HepG2 (cell line): Measurements from ENCODE around the gene VAC14. TPM values are rescaled to one million over a fixed set of nuclear protein-coding genes. Genes with fewer than 3 reads are reported as not detected.

ENCODE experiments used
- BORCS8-MEF2B ChIP-seq: sonication (generic); formaldehyde crosslinking; IDR thresholded peaks from 2 replicates; pipeline ENCODE4 v1.8.0; 2022; ENCODE audit warnings: mild to moderate bottlenecking, missing genetic modification reagents
- EED ChIP-seq: sonication (generic); formaldehyde crosslinking; IDR thresholded peaks from 2 replicates; pipeline ENCODE4 v1.5.0; 2020; ENCODE audit warnings: mild to moderate bottlenecking, missing genetic modification reagents
- MAFG ChIP-seq: sonication (generic); formaldehyde crosslinking; IDR thresholded peaks from 2 replicates; pipeline ENCODE4 v1.5.1; 2020; ENCODE audit warnings: mild to moderate bottlenecking, missing genetic modification reagents
- MIER2 ChIP-seq: IDR thresholded peaks from 2 replicates; pipeline ENCODE4 v1.6.1; 2016; ENCODE audit warnings: missing biosample characterization, missing genetic modification reagents
- NFE2 ChIP-seq: sonication (generic); formaldehyde crosslinking; IDR thresholded peaks from 2 replicates; pipeline ENCODE4 v1.4.0; 2020; ENCODE audit warnings: missing genetic modification reagents
- RFXAP ChIP-seq: sonication (generic); formaldehyde crosslinking; IDR thresholded peaks from 2 replicates; pipeline ENCODE4 v1.4.0; 2020; ENCODE audit warnings: missing genetic modification reagents, borderline replicate concordance
- TARDBP ChIP-seq: sonication (generic); formaldehyde crosslinking; IDR thresholded peaks from 2 replicates; pipeline ENCODE4 v1.8.0; 2022; ENCODE audit warnings: mild to moderate bottlenecking, missing genetic modification reagents
- ZC3H4 ChIP-seq: sonication (generic); formaldehyde crosslinking; IDR thresholded peaks from 2 replicates; pipeline ENCODE4 v1.4.0; 2020; ENCODE audit warnings: missing genetic modification reagents, borderline replicate concordance
- ZNF251 ChIP-seq: sonication (generic); formaldehyde crosslinking; IDR thresholded peaks from 2 replicates; pipeline ENCODE4 v1.9.0; 2021; ENCODE audit warnings: mild to moderate bottlenecking, missing genetic modification reagents
- ZNF350 ChIP-seq: sonication (generic); formaldehyde crosslinking; IDR thresholded peaks from 2 replicates; pipeline ENCODE4 v1.4.0; 2020; ENCODE audit warnings: mild to moderate bottlenecking, low read depth, missing genetic modification reagents, borderline replicate concordance
- ZNF484 ChIP-seq: sonication (generic); formaldehyde crosslinking; IDR thresholded peaks from 2 replicates; pipeline ENCODE4 v1.5.1; 2020; ENCODE audit warnings: mild to moderate bottlenecking, low read depth, missing genetic modification reagents, borderline replicate concordance
- ZNF546 ChIP-seq: sonication (generic); formaldehyde crosslinking; conservative IDR thresholded peaks from 2 replicates; pipeline ENCODE4 v1.8.1; 2023; ENCODE audit warnings: mild to moderate bottlenecking, missing genetic modification reagents
- ZNF558 ChIP-seq: sonication (generic); formaldehyde crosslinking; IDR thresholded peaks from 2 replicates; pipeline ENCODE4 v1.9.0; 2022; ENCODE audit warnings: mild to moderate bottlenecking, missing genetic modification reagents, borderline replicate concordance
- ZNF839 ChIP-seq: sonication (generic); formaldehyde crosslinking; IDR thresholded peaks from 2 replicates; pipeline ENCODE4 v1.4.0; 2020; ENCODE audit warnings: missing genetic modification reagents, mild to moderate bottlenecking, borderline replicate concordance
- polyA plus RNA-seq, 8 experiments: library from polyadenylated mRNA; depleted of rRNA in 3 of 8; stranded (reverse) in 7 of 8; unstranded in 1 of 8; fragments of >200 nt; fragmentation: Illumina TruSeq in 4 of 8; extraction: Trizol in 4 of 8; gene quantifications; 2 replicates each; pipeline versions ENCODE4 v1.2.1 to v1.2.3, GENCODE V29; 2011 to 2016; ENCODE audit warnings: low read depth in 4 of 8, missing spikeins in 1 of 8, mixed read lengths in 1 of 8; ENCODE audit not compliant: insufficient read depth in 1 of 8
- total RNA-seq, 5 experiments: library from RNA; depleted of rRNA; stranded (reverse); fragments of >200 nt; fragmentation: Illumina TruSeq; extraction: Trizol; gene quantifications; 2 replicates each; pipeline ENCODE4 v1.2.3, GENCODE V29; 2016; ENCODE audit warnings: low read depth in 1 of 5
- TF ChIP-seq, protein P1 (sequence below): sonication (generic); formaldehyde crosslinking; conservative IDR thresholded peaks from 2 replicates; pipeline ENCODE4 v1.8.0; 2022; ENCODE audit warnings: missing genetic modification reagents
- TF ChIP-seq, protein P2 (sequence below), 2 experiments: sonication (generic) in 1 of 2; formaldehyde crosslinking in 1 of 2; IDR thresholded peaks; 2 replicates each; pipeline versions ENCODE4 v1.4.0 to v1.6.1; 2016 to 2020; ENCODE audit warnings: borderline replicate concordance in 1 of 2, low read depth in 1 of 2, mild to moderate bottlenecking in 1 of 2, missing genetic modification reagents in 1 of 2
- TF ChIP-seq, protein P3 (sequence below): sonication (generic); formaldehyde crosslinking; IDR thresholded peaks from 2 replicates; pipeline ENCODE4 v1.8.1; 2023; ENCODE audit warnings: mild to moderate bottlenecking, inconsistent platforms, moderate library complexity, missing genetic modification reagents, borderline replicate concordance
- TF ChIP-seq, protein P4 (sequence below): fragments of 450-650 bp; IDR thresholded peaks from 2 replicates; pipeline ENCODE4 v1.6.1; 2017; ENCODE audit warnings: mild to moderate bottlenecking

The VAC14 gene
- total and polyA plus RNA-seq, 2 of the 13 experiments (the other 11 are each of a cell fraction or from before 2014, with no cell fraction given): 23.5 to 24.6 TPM

DNA sequence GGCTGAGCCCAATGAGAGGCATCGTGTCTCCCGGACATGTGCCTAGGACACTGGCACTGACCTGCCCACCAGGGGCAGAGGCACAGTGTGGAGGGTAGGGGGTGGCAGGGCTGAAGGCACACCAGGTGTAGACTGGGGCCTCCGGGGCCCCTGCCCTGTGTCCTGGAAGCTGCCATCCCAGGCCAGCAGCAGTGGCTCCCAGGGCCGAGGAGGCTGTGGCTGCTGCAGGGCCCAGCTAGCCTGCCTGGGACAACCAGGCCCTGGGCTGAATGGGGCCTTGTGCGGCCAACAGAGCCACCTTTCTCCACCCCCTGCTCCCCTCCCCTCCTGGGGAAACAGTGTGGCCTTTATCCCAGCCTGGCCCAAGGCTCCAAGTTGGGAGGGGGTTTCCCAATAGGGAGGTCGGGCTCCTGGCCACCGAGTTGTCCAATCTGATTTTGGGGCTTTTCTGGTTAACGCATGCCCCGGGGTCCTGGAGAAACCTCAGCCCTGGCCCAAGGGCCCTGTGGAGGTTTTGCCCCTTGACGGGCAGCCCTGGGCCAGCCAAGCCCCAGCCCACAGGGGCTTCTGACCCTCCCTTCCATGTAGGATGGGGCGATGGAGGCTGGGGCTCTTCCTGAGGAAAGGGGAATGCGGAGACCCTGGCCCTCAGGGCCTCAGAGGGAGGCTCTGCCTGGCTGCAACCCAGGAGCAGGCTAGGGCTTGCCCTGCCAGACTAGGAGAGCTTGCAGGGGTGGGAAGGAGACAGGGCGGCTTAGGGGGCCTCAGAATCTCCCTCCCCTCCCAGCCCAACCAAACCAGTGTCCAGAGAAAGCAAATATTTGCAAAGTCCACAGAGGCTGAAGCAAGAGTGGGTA, 119.3 kb downstream of the VAC14 start (continued):
- TF ChIP-seq, protein P1, sequence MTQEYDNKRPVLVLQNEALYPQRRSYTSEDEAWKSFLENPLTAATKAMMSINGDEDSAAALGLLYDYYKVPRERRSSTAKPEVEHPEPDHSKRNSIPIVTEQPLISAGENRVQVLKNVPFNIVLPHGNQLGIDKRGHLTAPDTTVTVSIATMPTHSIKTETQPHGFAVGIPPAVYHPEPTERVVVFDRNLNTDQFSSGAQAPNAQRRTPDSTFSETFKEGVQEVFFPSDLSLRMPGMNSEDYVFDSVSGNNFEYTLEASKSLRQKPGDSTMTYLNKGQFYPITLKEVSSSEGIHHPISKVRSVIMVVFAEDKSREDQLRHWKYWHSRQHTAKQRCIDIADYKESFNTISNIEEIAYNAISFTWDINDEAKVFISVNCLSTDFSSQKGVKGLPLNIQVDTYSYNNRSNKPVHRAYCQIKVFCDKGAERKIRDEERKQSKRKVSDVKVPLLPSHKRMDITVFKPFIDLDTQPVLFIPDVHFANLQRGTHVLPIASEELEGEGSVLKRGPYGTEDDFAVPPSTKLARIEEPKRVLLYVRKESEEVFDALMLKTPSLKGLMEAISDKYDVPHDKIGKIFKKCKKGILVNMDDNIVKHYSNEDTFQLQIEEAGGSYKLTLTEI (CRISPR knock-in tag): no peak
- TF ChIP-seq NFE2 (CRISPR knock-in tag) (no peak), EED (CRISPR knock-in tag) (no peak), TARDBP (CRISPR knock-in tag) (peak; percentile 35), ZC3H4 (CRISPR knock-in tag) (no peak; the same call in none of the 2 replicates), ZNF546 (CRISPR knock-in tag) (no peak; the same call in 1 of the 2 replicates), ZNF350 (peak; percentile 93), MAFG (no peak), BORCS8-MEF2B (CRISPR knock-in tag) (peak; percentile 27; the same call in 1 of the 2 replicates), ZNF558 (CRISPR knock-in tag) (peak; percentile 41; the same call in 1 of the 2 replicates), ZNF839 (no peak), RFXAP (CRISPR knock-in tag) (no peak; the same call in 1 of the 2 replicates), MIER2 (CRISPR knock-in tag) (peak; percentile 55), ZNF484 (no peak), ZNF251 (CRISPR knock-in tag) (no peak)
- TF ChIP-seq, protein P2, sequence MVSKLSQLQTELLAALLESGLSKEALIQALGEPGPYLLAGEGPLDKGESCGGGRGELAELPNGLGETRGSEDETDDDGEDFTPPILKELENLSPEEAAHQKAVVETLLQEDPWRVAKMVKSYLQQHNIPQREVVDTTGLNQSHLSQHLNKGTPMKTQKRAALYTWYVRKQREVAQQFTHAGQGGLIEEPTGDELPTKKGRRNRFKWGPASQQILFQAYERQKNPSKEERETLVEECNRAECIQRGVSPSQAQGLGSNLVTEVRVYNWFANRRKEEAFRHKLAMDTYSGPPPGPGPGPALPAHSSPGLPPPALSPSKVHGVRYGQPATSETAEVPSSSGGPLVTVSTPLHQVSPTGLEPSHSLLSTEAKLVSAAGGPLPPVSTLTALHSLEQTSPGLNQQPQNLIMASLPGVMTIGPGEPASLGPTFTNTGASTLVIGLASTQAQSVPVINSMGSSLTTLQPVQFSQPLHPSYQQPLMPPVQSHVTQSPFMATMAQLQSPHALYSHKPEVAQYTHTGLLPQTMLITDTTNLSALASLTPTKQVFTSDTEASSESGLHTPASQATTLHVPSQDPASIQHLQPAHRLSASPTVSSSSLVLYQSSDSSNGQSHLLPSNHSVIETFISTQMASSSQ (IDR thresholded peaks at IDR 0.05; ENCODE audit: low read depth): no peak
- TF ChIP-seq, protein P2 (CRISPR knock-in tag; IDR thresholded peaks at IDR 0.05; ENCODE audit: borderline replicate concordance): peak; percentile 16; the same call in 1 of the 2 replicates
- TF ChIP-seq, protein P3, sequence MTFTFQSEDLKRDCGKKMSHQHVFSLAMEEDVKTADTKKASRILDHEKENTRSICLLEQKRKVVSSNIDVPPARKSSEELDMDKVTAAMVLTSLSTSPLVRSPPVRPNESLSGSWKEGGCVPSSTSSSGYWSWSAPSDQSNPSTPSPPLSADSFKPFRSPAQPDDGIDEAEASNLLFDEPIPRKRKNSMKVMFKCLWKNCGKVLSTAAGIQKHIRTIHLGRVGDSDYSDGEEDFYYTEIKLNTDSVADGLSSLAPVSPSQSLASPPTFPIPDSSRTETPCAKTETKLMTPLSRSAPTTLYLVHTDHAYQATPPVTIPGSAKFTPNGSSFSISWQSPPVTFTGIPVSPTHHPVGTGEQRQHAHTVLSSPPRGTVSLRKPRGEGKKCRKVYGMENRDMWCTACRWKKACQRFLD: peak; percentile 44; the same call in 1 of the 2 replicates
- TF ChIP-seq, protein P4, sequence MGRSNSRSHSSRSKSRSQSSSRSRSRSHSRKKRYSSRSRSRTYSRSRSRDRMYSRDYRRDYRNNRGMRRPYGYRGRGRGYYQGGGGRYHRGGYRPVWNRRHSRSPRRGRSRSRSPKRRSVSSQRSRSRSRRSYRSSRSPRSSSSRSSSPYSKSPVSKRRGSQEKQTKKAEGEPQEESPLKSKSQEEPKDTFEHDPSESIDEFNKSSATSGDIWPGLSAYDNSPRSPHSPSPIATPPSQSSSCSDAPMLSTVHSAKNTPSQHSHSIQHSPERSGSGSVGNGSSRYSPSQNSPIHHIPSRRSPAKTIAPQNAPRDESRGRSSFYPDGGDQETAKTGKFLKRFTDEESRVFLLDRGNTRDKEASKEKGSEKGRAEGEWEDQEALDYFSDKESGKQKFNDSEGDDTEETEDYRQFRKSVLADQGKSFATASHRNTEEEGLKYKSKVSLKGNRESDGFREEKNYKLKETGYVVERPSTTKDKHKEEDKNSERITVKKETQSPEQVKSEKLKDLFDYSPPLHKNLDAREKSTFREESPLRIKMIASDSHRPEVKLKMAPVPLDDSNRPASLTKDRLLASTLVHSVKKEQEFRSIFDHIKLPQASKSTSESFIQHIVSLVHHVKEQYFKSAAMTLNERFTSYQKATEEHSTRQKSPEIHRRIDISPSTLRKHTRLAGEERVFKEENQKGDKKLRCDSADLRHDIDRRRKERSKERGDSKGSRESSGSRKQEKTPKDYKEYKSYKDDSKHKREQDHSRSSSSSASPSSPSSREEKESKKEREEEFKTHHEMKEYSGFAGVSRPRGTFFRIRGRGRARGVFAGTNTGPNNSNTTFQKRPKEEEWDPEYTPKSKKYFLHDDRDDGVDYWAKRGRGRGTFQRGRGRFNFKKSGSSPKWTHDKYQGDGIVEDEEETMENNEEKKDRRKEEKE: no peak
